GOT3 (cell line): ENCODE measurements around the gene ARHGAP24.

ENCODE experiments used
- DNase-seq: peaks from one replicate; lab custom pipeline; 2025; ENCODE audit warnings: mixed read lengths; lab: John Stamatoyannopoulos, UW

Gene ARHGAP24

DNA sequence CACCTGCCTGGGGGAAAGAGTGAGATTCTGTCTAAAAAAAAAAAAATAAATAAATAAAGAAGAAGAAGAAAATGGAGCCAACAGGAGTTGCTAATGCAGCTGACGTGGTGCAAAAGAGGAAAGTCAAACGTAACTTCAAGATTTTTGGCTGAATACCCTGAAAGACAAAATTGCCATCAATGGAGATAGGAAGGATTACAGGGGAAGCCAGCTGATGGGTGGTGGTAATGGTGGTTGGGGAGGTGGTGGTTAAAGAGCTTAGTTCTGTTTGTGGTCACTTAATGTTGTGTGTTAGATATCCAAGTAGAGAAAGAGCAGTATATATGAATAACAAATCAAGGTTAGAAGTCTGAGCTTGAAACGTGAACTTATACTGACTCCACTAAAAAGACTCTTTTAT is 225.4 kb downstream of the ARHGAP24 start:
- no peak for DNase-seq

GRCh38 chr4:85701861-85702321 is 226.9 kb downstream of the ARHGAP24 start:
- no peak for DNase-seq

GRCh38 chr4:85703096-85703495 is 228.1 kb downstream of the ARHGAP24 start:
- no peak for DNase-seq

- no peak for DNase-seq
Measured at GRCh38 chr4:85707611-85708010, 232.7 kb downstream of the ARHGAP24 start.

DNA sequence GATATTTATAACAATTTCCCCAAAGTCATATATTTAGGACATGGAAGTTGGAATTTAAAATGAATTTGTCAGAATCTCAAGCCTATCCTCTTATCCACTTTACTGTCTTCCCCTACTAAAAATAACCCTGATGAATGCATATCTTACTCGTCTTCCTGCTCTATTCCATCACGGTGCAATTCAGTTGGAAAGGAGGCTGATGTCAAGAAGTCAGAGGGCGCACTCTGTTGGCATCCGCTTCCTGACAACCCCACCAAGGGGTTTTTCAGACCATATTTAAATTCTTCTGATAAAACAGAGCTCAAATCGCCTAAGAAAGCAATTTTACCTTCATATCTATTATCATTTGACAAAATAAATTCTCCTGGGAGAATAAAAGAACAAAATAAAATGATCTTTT is 233.5 kb downstream of the ARHGAP24 start:
- DNase-seq, result no peak

DNA sequence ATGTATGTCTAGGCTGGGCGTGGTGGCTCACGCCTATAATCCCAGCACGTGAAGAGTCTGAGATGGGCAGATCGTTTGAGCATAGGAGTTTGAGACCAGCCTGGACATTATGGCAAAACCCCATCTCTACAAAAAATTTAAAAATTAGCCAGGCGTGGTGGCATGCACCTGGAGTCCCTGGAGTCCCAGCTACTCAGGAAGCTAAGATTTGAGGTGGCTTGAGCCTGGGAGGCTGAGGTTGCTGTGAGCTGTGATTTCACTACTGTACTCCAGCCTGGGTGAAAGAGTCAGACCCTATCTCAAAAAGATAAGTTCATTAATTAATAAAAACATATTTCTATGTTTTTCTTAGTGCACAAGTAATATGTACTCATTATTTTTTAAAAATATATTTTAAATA is 238.1 kb downstream of the ARHGAP24 start:
- DNase-seq, result no peak

- no peak for DNase-seq
Measured at GRCh38 chr4:85715991-85716737, 241.2 kb downstream of the ARHGAP24 start.

DNA sequence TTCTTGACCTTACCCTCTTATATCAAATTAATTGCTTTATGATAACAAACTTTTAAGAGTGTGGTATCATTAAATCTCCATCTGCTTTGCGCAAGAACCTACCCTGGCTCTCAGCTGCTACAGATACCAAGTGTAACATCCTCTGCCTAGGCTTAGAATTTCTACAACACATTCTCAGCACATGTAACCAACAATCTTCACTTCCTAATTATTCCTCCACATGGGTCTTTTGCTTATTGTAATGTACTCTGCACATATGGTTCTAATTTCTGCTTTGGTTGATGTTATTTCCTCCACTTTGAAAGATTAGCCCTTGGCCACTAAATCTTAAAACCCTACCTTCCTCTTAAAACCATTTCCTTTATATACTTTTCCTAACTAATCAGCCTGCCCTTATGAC is 242.4 kb downstream of the ARHGAP24 start:
- no peak for DNase-seq

GRCh38 chr4:85717847-85718246 is 242.9 kb downstream of the ARHGAP24 start:
- DNase-seq, result no peak

GRCh38 chr4:85720735-85721134 is 245.8 kb downstream of the ARHGAP24 start:
- no peak for DNase-seq

DNA sequence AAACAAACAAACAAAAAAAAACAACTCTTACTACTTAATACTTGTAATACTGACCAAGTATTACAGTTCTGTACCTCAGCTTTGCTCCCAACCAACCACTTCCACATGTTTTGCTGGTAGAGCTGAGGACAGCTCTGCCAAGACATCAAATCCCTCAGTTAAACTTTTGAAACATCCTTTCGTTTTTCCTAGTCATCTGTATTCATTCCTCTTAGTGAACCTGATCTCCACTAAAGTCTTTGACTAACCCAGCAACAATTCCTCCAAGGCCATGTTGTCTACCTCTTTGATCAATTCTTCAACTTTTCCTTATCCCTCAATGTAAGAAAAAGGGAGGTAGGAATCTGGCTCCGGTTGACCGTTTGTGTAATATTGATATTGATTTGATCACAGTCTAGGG is 247.5 kb downstream of the ARHGAP24 start:
- no peak for DNase-seq

GRCh38 chr4:85722807-85723206 is 247.9 kb downstream of the ARHGAP24 start:
- DNase-seq, result no peak

DNA sequence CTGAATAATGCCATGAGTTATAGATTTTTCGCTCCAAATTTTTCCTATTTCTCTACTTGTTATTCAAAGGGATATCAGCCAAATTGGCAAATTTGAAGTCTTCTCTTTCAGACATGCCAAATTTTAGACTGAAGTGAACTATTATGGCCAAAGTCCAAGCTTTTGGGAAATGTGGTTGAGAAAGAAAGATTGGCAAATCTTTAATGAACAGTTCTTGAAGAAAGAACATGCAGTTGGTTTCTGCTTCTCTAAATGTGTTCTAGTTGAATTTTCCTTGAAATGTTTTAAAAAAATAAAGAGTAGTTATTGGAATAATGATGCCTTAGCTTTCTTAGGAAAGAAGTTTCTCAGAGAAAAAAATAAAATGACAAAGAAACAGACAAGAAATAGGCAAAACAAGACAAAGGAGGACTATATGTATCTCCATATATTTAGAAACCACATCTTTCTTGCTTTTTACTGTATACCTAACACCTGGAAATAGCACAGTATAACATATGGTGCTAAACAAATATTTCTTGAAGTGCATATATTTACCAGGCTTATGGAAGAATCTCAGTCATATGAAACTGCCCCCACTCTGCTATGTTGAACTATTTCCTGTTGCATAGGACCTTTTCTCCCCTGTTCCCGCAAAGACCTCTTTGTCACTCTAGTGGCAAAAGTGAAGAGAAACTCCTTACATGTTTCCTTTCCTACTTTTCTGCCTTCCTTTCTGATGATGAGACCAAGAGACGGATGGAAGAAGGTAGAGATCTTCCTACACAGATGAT is 250.0 kb downstream of the ARHGAP24 start:
- no peak for DNase-seq

DNA sequence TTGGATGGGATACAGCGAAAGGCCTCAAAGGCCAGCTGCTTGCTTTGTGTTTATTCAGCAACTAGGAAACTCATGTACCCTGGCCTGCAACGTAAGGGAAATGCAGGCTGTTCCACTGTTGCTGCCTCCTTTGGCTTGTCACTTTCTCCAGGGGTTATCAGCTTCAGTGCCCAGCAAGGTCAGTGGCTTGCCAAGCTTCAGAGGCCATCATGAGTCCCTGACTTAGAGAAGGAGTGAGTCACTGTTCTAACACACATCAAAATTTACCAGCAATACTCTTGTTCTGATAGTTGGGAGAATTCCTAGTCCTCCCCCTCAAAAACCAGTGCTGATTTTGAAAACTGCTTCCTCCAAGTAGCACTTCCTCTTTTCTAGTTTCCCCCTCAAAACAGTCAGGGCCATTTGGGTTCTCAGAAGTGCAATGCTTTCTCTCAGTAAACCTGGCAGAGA is 250.8 kb downstream of the ARHGAP24 start:
- no peak for DNase-seq

DNA sequence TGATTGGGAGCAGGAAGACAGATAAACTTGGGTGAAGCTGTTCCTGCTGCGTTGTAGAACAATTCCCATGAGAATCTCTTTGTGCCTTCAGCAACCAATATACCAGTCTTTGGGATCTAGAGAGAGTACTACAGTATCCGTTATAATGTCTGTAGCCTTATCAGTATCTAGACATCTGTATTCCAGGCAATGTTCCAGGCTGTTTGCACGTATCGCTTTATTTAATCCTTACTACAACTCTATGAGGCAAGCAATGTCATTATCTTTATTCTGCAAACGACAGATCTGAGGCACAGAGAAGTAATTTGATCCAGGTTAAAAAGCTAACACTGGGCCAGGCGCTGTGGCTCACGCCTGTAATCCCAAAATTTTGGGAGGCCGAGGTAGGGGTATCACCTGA is 251.6 kb downstream of the ARHGAP24 start:
- no peak for DNase-seq

DNA sequence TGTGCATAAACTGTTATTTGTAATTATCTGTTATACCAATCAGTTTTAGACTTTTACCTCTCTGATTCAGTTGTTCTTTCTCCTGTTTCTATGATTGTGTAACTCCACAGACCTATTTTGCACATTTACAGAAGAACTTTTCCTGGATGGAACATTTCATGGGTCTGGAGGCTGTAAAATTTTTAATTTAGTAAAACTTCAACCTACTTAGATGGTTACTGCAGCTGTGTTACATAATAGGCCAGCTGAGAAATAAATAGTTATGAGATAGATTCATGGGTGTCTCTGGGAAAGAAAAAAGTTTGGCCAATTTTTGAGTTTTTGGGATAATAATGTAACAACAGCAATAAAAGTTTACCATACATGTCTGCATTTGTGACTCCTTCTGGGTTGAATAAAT is 253.5 kb downstream of the ARHGAP24 start:
- no peak for DNase-seq

- no peak for DNase-seq
Measured at GRCh38 chr4:85732124-85732523, 257.2 kb downstream of the ARHGAP24 start.

DNA sequence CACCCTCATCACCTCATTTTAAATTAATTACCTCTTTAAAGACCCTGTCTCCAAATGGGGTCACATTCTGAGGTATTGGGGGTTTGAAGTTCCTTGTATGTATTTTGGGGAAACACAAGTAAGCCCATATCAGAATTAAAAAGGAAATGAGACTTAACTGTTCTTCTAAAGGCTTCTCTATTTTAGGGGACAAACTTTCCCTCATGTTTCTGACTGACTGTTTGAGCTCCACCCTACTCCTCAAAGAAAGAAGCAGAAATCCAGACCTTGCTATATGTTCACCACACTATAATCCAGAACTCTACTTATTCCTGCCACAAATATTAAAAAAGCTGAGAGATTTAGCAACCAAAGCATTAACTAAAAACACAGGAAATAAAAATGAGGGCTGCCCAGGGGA is 258.8 kb downstream of the ARHGAP24 start:
- no peak for DNase-seq

GRCh38 chr4:85734424-85734831 is 259.5 kb downstream of the ARHGAP24 start:
- no peak for DNase-seq

- DNase-seq, result no peak
Measured at GRCh38 chr4:85736571-85736970, 261.6 kb downstream of the ARHGAP24 start.

DNA sequence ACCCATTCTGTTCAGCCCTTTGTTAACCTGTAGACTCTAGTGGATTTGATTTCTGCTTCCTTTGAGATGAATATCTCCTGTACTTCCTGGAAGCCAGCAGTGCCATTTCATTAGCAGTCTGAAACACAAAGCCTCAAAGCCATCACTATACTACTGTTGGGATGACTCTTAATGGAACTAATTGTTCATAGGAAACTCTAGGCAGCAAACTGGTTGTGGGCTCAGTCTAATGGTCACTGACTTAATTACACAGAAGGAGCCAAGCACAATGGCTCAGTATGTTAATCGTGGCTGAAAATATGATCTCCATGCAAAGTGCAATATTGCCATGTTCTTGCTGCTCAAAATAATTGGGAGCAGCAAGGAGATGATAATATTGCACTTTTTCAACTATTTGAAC is 262.3 kb downstream of the ARHGAP24 start:
- DNase-seq, result no peak

DNA sequence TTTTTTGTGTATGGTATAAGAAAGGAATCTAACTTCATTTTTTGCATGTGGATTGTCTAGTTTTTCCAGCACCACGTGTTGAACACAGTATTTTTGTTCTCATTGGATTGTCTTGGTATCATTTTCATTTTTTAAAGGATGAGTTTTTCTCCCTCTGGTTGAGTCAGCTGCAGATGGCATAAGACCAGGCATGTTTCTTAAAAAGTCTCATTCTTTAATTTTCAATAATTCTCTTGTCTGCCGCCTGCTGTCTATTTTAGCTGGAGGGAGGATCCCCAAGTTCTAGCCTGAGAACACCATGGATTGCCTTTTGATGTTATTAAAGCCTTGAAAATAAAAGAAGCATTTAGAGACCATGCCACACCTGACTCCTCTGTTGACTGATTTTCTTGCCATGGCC is 263.8 kb downstream of the ARHGAP24 start:
- no peak for DNase-seq

- DNase-seq, result no peak
Measured at GRCh38 chr4:85740431-85740861, 265.5 kb downstream of the ARHGAP24 start.
